Amygdala (tissue), 56 donors: ENCODE results near the gene USP6.
"Not testable (repeated sequence)": the region's sequence is repeated elsewhere in the genome, so short reads cannot be mapped to it uniquely, and the experiment has no call there.

Experiments used
- DNase-seq, 56 donors: peaks; one replicate each; lab custom pipeline; 2025; lab: John Stamatoyannopoulos, UW

Gene USP6

GRCh38 chr17:5134571-5134970 lies 18.7 kb downstream of the USP6 start:
- not testable (repeated sequence) for DNase-seq

GRCh38 chr17:5135131-5135712 lies 19.4 kb downstream of the USP6 start:
- DNase-seq = not testable (repeated sequence)

- DNase-seq = no peak
Measured at GRCh38 chr17:5135726-5136579, 20.1 kb downstream of the USP6 start.

- not testable (repeated sequence) for DNase-seq
Measured at GRCh38 chr17:5136580-5137412, 21.0 kb downstream of the USP6 start.

GRCh38 chr17:5137511-5138197 lies 21.8 kb downstream of the USP6 start:
- not testable (repeated sequence) for DNase-seq

GRCh38 chr17:5138198-5138544 lies 22.3 kb downstream of the USP6 start:
- not testable (repeated sequence) for DNase-seq

- DNase-seq = no peak
Measured at GRCh38 chr17:5138616-5139457, 23.0 kb downstream of the USP6 start.

- DNase-seq = no peak
Measured at GRCh38 chr17:5139458-5139732, 23.6 kb downstream of the USP6 start.

GRCh38 chr17:5142877-5143276 lies 27.0 kb downstream of the USP6 start:
- not testable (repeated sequence) for DNase-seq

- not testable (repeated sequence) for DNase-seq
Measured at GRCh38 chr17:5146122-5146521, 30.3 kb downstream of the USP6 start.

- not testable (repeated sequence) for DNase-seq
Measured at GRCh38 chr17:5160702-5161101, 44.9 kb downstream of the USP6 start.

- DNase-seq = not testable (repeated sequence)
Measured at GRCh38 chr17:5161793-5162192, 46.0 kb downstream of the USP6 start.

GRCh38 chr17:5164436-5164835 lies 48.6 kb downstream of the USP6 start:
- no peak for DNase-seq

GRCh38 chr17:5165791-5166564 lies 50.1 kb downstream of the USP6 start:
- not testable (repeated sequence) for DNase-seq

- DNase-seq = not testable (repeated sequence)
Measured at GRCh38 chr17:5175027-5175426, 59.2 kb downstream of the USP6 start.

- DNase-seq = no peak
Measured at GRCh38 chr17:5179003-5179402, 63.2 kb downstream of the USP6 start.

GRCh38 chr17:5181509-5182305 lies 65.9 kb downstream of the USP6 start:
- DNase-seq = no peak
